Germinal center (tissue), 1 donor: ENCODE data around the gene HKDC1.
A peak's percentile ranks its signal among the peaks of the same experiment; 100 is the strongest.
"Not testable (repeated sequence)": the region's sequence is repeated elsewhere in the genome, so short reads cannot be mapped to it uniquely, and the experiment has no call there.

Experiments
- DNase-seq: peaks from one replicate; pipeline ENCODE4 v3.0.0; 2012; ENCODE audit warnings: mixed read lengths, low spot score

The HKDC1 gene

GRCh38 chr10:69278446-69278963, 58.4 kb downstream of the HKDC1 start, which contains the start of gene HK1:
HK1 (plus strand) TSS chr10:69278496.
- DNase-seq, result no peak

GRCh38 chr10:69279110-69279509, 59.0 kb downstream of the HKDC1 start:
- peak; percentile 18 for DNase-seq

- no peak for DNase-seq
Measured at GRCh38 chr10:69281507-69282413, 61.6 kb downstream of the HKDC1 start.

GRCh38 chr10:69284402-69284801, 64.3 kb downstream of the HKDC1 start:
- DNase-seq, result not testable (repeated sequence)

DNA sequence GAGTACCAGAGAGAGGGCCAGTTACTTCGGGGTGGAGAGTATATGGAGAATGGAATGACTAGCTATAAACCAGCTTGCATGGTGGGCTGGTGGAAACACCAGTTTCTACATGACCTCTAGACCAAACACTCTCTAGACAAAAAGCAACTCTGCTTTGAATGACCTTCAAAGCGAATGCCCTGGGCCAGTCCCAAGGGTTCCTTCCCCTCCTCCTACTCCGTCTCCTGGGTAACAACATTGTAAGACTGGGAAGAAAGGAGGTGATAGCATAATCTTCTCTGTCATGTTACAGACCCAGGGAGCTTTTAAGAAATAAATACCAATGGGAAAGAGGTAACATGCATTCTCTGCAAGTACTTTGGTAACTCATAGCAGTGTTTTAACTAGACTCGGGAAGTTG, 65.6 kb downstream of the HKDC1 start:
- DNase-seq, result no peak

GRCh38 chr10:69287181-69287580, 67.0 kb downstream of the HKDC1 start:
- DNase-seq, result no peak

DNA sequence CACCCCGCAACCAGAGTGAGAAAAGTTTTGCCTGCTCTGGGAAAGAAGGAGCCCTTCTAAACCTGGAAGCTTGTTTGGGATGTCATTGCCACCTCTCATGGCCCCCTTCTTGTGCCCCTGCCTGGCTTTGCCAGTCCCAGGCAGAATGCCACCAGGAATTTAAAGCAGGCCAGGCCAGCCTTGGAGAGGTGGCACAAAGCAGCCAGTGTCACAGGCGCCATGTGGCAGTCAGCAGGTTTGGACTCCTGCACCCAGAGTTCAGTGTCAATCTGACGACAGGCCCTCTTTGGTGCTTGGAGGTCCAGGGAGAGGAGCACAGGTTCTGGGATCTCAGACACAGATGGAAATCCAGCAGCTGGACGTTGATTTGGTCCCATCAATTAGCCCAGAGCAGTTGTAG, 70.9 kb downstream of the HKDC1 start:
- no peak for DNase-seq

GRCh38 chr10:69292459-69292858, 72.3 kb downstream of the HKDC1 start:
- no peak for DNase-seq

DNA sequence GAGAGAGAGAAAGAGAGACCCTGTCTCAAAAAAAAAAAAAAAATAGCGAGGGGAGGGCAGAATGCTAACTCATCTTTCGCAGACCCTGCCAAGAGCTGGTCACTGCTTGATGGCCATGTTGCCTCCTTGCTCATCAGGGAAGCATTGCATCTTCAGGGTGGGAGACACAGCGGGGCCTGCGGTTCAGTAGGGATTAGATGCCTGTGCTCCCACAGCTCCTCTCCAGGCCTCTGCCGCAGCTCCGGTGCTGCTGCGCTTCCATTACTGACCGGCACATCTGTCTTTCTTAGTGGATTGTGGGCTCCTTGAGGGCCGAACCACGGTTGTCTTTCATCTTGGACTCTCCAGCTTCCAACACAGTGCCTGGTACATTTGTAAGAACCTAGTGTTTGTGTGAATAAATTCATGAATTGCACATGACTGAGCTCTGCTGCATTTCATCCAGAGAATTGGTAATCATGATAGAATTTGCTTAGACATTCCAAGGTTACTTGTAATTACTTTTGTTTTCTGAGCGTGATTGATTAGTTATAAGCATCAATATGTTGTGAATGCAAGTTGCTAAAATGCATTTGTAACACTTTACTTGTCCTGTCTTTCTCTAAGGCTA, 75.0 kb downstream of the HKDC1 start:
- no peak for DNase-seq

DNA sequence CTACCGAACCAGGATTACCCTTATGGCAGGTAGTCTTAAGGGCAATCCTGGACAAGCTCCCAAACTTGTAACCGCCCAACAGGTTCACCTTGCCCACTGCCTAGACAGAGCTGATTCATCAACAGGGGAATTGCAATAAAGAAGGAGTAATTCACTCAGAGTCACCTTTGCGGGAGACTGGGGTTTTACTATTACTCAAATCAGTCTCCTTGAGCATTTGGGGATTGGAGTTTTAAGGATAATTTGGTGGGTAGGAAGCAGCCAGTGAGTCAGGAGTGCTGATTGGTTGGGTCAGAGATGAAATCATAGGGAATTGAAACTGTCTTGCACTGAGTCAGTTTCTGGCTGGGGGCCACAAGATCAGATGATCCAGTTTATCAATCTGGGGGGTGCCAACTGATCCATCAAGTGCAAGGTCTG, 83.5 kb downstream of the HKDC1 start:
- DNase-seq, result no peak

DNA sequence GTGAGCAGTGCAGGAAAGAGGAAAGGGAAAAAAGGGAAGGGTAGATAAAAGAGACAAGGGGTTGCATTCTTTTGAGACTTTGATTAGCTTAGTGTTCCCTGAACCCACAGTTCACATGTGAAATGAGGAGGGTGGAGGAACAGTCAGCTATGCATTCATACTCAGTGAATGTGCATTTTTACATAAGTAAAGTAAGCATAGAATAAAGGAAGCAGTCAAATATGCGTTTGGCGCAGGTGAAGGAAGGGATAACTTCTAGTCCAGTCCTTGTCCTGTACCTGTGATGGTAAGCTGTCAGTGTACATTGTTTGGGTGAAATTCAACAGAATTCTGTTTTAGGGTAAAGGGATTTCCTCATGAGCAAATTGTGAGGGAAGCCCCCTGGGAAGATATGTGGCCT, 86.3 kb downstream of the HKDC1 start:
- no peak for DNase-seq

GRCh38 chr10:69307434-69307833, 87.3 kb downstream of the HKDC1 start:
- no peak for DNase-seq

DNA sequence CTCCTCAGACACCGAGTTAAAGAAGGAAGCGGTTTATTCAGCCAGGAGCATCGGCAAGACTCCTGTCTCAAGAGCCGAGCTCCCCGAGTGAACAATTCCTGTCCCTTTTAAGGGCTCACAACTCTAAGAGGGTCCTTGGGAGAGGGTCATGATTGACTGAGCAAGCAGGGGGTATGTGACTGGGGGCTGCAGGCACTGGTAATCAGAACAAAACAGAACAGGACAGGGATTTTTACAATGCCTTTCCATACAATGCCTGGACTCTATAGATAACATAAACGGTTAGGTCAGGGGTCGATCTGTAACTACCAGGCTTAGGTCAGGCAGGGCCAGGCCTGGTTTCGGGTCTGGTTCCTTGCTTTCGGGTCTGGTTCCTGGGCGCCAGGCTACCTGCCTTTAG, 88.2 kb downstream of the HKDC1 start:
- not testable (repeated sequence) for DNase-seq

DNA sequence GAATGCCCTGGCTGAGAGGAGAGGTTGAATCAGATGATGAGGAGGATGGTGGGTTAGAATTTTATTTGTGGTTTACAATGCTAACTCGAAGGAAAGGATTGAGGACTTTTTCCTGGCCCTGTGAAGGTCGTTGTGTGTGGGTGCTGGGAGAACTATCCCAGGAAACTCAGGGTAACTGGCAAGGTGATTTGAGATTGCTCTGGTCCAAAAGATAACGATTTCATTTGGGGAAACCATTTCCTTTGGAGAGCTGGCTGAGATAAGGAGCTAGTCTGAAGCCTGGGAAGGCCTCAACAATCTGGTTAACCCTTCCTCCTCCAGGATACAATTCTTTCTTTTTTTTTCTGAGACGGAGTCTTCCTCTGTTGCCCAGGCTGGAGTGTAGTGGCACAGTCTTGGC, 91.2 kb downstream of the HKDC1 start:
- no peak for DNase-seq

DNA sequence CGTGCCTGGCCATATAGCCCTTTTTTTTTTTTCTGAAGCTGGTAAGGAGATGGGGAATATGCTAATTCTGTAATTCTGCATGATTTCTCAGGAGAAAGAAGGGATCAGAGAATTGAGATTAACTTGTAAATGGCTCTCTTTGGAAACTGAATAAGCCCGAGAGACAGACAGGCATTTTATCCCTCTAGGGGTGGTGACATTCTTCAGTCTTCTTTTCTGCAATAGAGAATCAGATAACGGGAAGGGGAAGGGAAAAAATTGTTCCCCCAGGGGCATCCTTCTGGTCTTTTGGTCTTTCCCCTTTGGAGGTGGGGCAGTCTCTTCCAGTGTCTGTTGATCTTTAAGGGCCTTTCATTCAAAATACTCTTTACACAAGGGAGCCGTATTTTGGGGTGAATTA, 92.4 kb downstream of the HKDC1 start:
- DNase-seq, result no peak

- DNase-seq, result no peak
Measured at GRCh38 chr10:69315100-69315542, 95.0 kb downstream of the HKDC1 start.

GRCh38 chr10:69315610-69316312, 95.6 kb downstream of the HKDC1 start:
- no peak for DNase-seq

GRCh38 chr10:69316313-69317059, 96.4 kb downstream of the HKDC1 start:
- no peak for DNase-seq
